ENCODE data around the gene TRAPPC11. TPM values are rescaled to one million over a fixed set of nuclear protein-coding genes. Genes with fewer than 3 reads are reported as not detected.

The TRAPPC11 gene
- total and polyA plus RNA-seq, 11 donors: 10.4 to 28.5 (median 21.6) TPM

DNA sequence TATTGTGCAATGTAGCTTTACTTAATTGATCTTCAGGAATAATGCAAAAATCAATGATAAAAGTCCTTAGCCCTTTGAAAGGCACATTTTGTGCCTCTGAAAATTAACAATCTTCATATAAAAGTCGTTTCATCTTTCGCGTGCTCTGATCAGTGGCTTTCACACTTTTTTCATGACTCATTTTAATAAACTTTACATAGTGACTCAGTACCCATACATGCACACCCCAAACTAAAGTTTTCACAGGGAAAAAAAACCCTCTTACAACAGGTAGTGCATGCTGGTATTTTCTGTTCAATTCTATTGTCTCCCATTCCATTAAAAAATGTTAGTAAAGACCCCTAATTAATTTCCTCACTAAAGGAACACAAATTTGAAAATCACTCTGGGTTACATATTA, 21.6 kb upstream of the TRAPPC11 start:
- intact Hi-C loops (cut with DNase I): no loop called here
- no peaks in the 10 kb centered on the region for H3K9me3 ChIP-seq
- H3K27ac ChIP-seq: no peak overlapping the region
- ATAC-seq: no peak
- H3K27me3 ChIP-seq: no peaks in the 10 kb centered on the region
- 83 to 87% (median 86%) methylated on average over 3 of the region's 3 CpGs for WGBS, 4 donors
- peaks cover 0 to 18% (median 2%) of the 10 kb centered on the region in 12 donors for H3K4me1 ChIP-seq
- DNase-seq: no peak
- peaks cover 0 to 15% (median 6%) of the 10 kb centered on the region in 9 donors for H3K36me3 ChIP-seq
- TF ChIP-seq POLR2A (IDR thresholded peaks at IDR 0.05): no peak
- TF ChIP-seq, protein P1, sequence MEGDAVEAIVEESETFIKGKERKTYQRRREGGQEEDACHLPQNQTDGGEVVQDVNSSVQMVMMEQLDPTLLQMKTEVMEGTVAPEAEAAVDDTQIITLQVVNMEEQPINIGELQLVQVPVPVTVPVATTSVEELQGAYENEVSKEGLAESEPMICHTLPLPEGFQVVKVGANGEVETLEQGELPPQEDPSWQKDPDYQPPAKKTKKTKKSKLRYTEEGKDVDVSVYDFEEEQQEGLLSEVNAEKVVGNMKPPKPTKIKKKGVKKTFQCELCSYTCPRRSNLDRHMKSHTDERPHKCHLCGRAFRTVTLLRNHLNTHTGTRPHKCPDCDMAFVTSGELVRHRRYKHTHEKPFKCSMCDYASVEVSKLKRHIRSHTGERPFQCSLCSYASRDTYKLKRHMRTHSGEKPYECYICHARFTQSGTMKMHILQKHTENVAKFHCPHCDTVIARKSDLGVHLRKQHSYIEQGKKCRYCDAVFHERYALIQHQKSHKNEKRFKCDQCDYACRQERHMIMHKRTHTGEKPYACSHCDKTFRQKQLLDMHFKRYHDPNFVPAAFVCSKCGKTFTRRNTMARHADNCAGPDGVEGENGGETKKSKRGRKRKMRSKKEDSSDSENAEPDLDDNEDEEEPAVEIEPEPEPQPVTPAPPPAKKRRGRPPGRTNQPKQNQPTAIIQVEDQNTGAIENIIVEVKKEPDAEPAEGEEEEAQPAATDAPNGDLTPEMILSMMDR (IDR thresholded peaks at IDR 0.05): no peak
- no peak overlapping the region for H3K4me3 ChIP-seq

DNA sequence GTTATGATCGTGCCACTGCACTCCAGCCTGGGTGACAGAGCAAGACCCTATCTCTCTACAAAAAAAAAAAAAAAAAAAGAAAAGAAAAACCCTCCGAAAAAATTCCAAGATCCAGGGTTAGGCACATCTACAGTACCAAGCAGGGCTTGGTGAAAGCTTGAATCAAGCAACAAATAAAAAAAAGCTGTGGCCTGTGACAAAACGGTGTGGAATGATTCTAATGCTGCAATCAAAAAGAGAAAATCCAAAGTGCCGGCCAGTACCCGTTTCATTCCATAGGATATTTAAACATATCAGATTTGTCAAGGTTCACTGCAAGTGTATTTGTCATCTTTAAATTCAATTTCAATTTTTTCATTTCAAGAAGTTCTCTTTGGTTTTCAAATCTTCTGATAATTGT, 20.7 kb upstream of the TRAPPC11 start:
- Histone ChIP-seq H3K27me3 (no peaks in the 10 kb centered on the region), H3K36me3 (peaks cover 0 to 24% (median 10%) of the 10 kb centered on the region in 9 donors), H3K4me3 (no peak overlapping the region), H3K4me1 (peaks cover 0 to 18% (median 2%) of the 10 kb centered on the region in 12 donors), H3K27ac (no peak overlapping the region), H3K9me3 (no peaks in the 10 kb centered on the region)
- no peak for TF ChIP-seq POLR2A (IDR thresholded peaks at IDR 0.05)
- TF ChIP-seq, protein P1 (IDR thresholded peaks at IDR 0.05): no peak
- intact Hi-C loops (cut with DNase I): no loop called here
- ATAC-seq (no peak), DNase-seq (no peak)
- WGBS, 4 donors: 89 to 95% (median 93%) methylated on average over 5 of the region's 5 CpGs

DNA sequence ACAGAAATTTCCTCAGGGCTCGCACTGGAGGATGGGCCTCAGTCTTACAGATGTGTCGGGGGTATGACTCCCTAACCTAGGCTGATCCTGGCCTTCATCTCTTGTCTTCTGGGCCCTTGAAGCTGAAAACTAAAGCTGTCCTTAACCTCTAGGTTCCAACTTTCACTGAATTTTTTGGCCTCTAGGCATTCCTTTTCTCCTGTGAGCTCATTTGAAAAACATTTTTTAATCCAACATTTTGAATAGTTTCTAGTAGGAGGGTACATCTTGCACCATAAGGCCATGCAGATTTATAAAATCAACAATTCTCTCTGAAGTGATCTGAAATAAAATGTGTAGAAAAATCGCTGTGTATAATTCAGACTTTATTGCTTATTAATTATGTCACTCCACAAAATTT, 19.8 kb upstream of the TRAPPC11 start:
- peaks cover 0 to 32% (median 16%) of the 10 kb centered on the region in 9 donors for H3K36me3 ChIP-seq
- H3K4me3 ChIP-seq: no peak overlapping the region
- H3K4me1 ChIP-seq: peaks cover 0 to 18% (median 2%) of the 10 kb centered on the region in 12 donors
- no peak overlapping the region for H3K27ac ChIP-seq
- ATAC-seq (no peak), DNase-seq (no peak)
- intact Hi-C loops (cut with DNase I): no loop called here
- TF ChIP-seq, protein P1 (IDR thresholded peaks at IDR 0.05): no peak
- TF ChIP-seq POLR2A (IDR thresholded peaks at IDR 0.05): no peak
- 71 to 94% (median 75%) methylated on average over 3 of the region's 3 CpGs for WGBS, 4 donors
- no peaks in the 10 kb centered on the region for H3K27me3 ChIP-seq
- H3K9me3 ChIP-seq: no peaks in the 10 kb centered on the region

DNA sequence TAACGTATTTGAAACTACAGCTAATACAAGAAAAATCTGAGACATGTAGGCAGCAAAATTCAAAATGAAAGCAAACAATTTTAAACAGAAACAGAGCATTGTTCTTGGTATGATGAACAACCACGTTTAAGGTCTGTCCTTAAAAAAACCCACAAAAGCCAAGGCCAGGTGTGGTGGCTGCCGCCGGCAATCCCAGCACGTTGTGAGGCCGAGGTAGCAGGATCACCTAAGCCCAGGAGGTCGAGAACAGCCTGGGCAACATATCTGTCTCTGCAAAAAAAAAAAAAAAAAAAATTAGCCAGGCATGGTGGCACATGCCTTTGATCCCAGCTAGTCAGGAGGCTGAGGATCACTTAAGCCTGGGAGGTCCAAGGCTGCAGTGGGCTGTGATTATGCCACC, 13.8 kb upstream of the TRAPPC11 start:
- H3K27me3 ChIP-seq: no peaks in the 10 kb centered on the region
- WGBS, 4 donors: 88 to 95% (median 90%) methylated on average over 7 of the region's 7 CpGs
- intact Hi-C loops (cut with DNase I): no loop called here
- no peaks in the 10 kb centered on the region for H3K4me1 ChIP-seq
- H3K9me3 ChIP-seq: no peaks in the 10 kb centered on the region
- H3K27ac ChIP-seq: no peak overlapping the region
- H3K36me3 ChIP-seq: peaks cover 0 to 87% (median 75%) of the 10 kb centered on the region in 9 donors
- DNase-seq (no peak), ATAC-seq (no peak)
- TF ChIP-seq, protein P1 (IDR thresholded peaks at IDR 0.05): no peak
- no peak for TF ChIP-seq POLR2A (IDR thresholded peaks at IDR 0.05)
- H3K4me3 ChIP-seq: no peak overlapping the region
